Measurements from ENCODE around the gene DUSP22. TPM values are rescaled to one million over a fixed set of nuclear protein-coding genes. Genes with fewer than 3 reads are reported as not detected.
"Not testable (repeated sequence)": the region's sequence is repeated elsewhere in the genome, so short reads cannot be mapped to it uniquely, and the experiment has no call there.

Gene DUSP22
- total RNA-seq, 1 experiment from 2014 or later, result 34.8 TPM

DNA sequence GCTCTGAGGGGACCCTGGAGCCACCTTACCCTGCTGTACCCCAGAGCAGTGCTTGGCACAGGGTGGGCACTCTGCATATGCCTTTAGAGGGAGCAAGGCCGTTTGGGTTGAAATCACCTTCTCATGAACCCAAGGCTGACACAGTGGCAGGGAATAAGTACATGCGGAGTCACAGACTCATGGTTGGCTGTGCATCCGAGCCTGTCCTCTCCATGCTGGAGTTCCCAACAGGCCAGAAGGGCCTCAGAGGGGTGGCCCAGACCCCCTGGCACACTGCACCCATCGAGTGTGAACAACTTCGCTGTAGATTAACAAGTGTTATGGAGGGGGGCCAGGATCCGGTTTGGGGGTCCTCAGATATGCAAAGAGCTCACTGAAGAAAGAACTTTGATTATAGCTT, 78.3 kb downstream of the DUSP22 start:
- in situ Hi-C loops (cut with HindIII; ENCODE audit: low pct_unique_long_range_greater_than_20kb, low sequenced_read_pairs) (no loop called here), intact Hi-C loops (cut with micrococcal nuclease; ENCODE audit: unreplicated experiment) (no loop called here)
- Histone ChIP-seq H3K4me3 (ENCODE audit: low read depth in 2 of 2, low read length in 2 of 2) (no peak overlapping the region), H3K27ac (ENCODE audit: low read length) (no peak overlapping the region), H3K36me3 (ENCODE audit: control insufficient read depth, insufficient read depth, low read length) (no peaks in the 10 kb centered on the region), H3K4me1 (ENCODE audit: control insufficient read depth, insufficient read depth, low read length) (no peaks in the 10 kb centered on the region), H3K27me3 (ENCODE audit: control insufficient read depth, insufficient read depth, low read length) (peaks cover 14% of the 10 kb centered on the region), H3K9me3 (ENCODE audit: control insufficient read depth, insufficient read depth, low read depth, low read length) (no peaks in the 10 kb centered on the region)
- TF ChIP-seq TCF7L2 (IDR thresholded peaks at IDR 0.05; ENCODE audit: low read depth, low read length) (no peak), POLR2AphosphoS5 (IDR thresholded peaks at IDR 0.05; ENCODE audit: low read depth, low read length) (no peak), SIN3A (IDR thresholded peaks at IDR 0.05; ENCODE audit: borderline replicate concordance, insufficient read depth, low read depth, low read length) (no peak)
- DNase-seq (ENCODE audit: low read depth, low spot score), result no peak
- no peak for ATAC-seq
- ChIA-PET POLR2A (no interaction called here), CTCF (no interaction called here)
- BruUV-seq (replicated peaks), result no TSS peak

DNA sequence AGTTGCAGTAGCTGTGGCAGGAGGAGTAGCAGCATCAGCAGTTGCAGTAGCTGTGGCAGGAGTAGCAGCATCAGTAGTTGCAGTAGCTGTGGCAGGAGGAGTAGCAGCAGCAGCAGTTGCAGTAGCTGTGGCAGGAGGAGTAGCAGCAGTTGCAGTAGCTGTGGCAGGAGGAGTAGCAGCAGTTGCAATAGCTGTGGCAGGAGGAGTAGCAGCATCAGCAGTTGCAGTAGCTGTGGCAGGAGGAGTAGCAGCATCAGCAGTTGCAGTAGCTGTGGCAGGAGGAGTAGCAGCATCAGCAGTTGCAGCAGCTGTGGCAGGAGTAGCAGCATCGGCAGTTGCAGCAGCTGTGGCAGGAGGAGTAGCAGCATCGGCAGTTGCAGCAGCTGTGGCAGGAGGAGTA, 79.6 kb downstream of the DUSP22 start:
- ATAC-seq; intact Hi-C loops (cut with micrococcal nuclease; ENCODE audit: unreplicated experiment); in situ Hi-C loops (cut with HindIII; ENCODE audit: low pct_unique_long_range_greater_than_20kb, low sequenced_read_pairs); H3K4me3 ChIP-seq (ENCODE audit: low read depth in 2 of 2, low read length in 2 of 2); DNase-seq (ENCODE audit: low read depth, low spot score); H3K9me3 ChIP-seq (ENCODE audit: control insufficient read depth, insufficient read depth, low read depth, low read length); BruUV-seq (replicated peaks); H3K36me3 ChIP-seq (ENCODE audit: control insufficient read depth, insufficient read depth, low read length); POLR2A ChIA-PET; CTCF ChIA-PET; H3K27ac ChIP-seq (ENCODE audit: low read length); H3K4me1 ChIP-seq (ENCODE audit: control insufficient read depth, insufficient read depth, low read length); H3K27me3 ChIP-seq (ENCODE audit: control insufficient read depth, insufficient read depth, low read length): not testable (repeated sequence)

DNA sequence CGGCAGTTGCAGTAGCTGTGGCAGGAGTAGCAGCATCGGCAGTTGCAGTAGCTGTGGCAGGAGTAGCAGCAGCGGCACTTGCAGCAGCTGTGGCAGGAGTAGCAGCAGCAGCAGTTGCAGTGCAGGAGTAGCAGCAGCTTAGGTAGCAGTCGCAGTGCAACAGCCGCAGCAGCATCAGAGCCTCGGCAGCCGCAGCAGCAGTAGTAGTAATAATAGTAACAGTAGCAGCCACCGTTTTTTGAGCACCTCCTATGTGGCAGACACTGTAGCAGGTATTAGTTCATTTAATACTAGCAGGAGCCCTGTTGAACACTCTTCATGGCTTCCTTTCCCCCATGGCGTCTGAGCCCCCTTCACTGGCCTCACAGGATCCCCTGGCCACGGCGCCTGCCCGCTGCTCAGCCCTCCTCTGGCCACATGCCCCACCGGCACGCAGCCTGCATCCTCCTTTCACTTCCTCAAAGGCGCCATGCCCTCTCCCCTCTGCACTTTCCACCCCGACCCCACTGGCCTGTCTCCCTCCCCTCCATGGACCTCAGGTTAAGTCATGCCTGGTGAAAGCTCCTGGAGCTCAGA, 80.1 kb downstream of the DUSP22 start:
- DNase-seq (ENCODE audit: low read depth, low spot score), result no peak
- Histone ChIP-seq H3K4me3 (ENCODE audit: low read depth in 2 of 2, low read length in 2 of 2) (no peak overlapping the region), H3K9me3 (ENCODE audit: control insufficient read depth, insufficient read depth, low read depth, low read length) (no peaks in the 10 kb centered on the region), H3K36me3 (ENCODE audit: control insufficient read depth, insufficient read depth, low read length) (no peaks in the 10 kb centered on the region), H3K4me1 (ENCODE audit: control insufficient read depth, insufficient read depth, low read length) (no peaks in the 10 kb centered on the region), H3K27me3 (ENCODE audit: control insufficient read depth, insufficient read depth, low read length) (peaks cover 5% of the 10 kb centered on the region), H3K27ac (ENCODE audit: low read length) (no peak overlapping the region)
- in situ Hi-C loops (cut with HindIII; ENCODE audit: low pct_unique_long_range_greater_than_20kb, low sequenced_read_pairs), result no loop called here
- no peak for ATAC-seq
- TF ChIP-seq, protein P1, sequence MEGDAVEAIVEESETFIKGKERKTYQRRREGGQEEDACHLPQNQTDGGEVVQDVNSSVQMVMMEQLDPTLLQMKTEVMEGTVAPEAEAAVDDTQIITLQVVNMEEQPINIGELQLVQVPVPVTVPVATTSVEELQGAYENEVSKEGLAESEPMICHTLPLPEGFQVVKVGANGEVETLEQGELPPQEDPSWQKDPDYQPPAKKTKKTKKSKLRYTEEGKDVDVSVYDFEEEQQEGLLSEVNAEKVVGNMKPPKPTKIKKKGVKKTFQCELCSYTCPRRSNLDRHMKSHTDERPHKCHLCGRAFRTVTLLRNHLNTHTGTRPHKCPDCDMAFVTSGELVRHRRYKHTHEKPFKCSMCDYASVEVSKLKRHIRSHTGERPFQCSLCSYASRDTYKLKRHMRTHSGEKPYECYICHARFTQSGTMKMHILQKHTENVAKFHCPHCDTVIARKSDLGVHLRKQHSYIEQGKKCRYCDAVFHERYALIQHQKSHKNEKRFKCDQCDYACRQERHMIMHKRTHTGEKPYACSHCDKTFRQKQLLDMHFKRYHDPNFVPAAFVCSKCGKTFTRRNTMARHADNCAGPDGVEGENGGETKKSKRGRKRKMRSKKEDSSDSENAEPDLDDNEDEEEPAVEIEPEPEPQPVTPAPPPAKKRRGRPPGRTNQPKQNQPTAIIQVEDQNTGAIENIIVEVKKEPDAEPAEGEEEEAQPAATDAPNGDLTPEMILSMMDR (IDR thresholded peaks at IDR 0.05), result no peak
- TF ChIP-seq TCF7L2 (IDR thresholded peaks at IDR 0.05; ENCODE audit: low read depth, low read length) (no peak), POLR2AphosphoS5 (IDR thresholded peaks at IDR 0.05; ENCODE audit: low read depth, low read length) (no peak), SIN3A (IDR thresholded peaks at IDR 0.05; ENCODE audit: borderline replicate concordance, insufficient read depth, low read depth, low read length) (no peak)
- TF ChIP-seq, protein P2, sequence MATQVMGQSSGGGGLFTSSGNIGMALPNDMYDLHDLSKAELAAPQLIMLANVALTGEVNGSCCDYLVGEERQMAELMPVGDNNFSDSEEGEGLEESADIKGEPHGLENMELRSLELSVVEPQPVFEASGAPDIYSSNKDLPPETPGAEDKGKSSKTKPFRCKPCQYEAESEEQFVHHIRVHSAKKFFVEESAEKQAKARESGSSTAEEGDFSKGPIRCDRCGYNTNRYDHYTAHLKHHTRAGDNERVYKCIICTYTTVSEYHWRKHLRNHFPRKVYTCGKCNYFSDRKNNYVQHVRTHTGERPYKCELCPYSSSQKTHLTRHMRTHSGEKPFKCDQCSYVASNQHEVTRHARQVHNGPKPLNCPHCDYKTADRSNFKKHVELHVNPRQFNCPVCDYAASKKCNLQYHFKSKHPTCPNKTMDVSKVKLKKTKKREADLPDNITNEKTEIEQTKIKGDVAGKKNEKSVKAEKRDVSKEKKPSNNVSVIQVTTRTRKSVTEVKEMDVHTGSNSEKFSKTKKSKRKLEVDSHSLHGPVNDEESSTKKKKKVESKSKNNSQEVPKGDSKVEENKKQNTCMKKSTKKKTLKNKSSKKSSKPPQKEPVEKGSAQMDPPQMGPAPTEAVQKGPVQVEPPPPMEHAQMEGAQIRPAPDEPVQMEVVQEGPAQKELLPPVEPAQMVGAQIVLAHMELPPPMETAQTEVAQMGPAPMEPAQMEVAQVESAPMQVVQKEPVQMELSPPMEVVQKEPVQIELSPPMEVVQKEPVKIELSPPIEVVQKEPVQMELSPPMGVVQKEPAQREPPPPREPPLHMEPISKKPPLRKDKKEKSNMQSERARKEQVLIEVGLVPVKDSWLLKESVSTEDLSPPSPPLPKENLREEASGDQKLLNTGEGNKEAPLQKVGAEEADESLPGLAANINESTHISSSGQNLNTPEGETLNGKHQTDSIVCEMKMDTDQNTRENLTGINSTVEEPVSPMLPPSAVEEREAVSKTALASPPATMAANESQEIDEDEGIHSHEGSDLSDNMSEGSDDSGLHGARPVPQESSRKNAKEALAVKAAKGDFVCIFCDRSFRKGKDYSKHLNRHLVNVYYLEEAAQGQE (IDR thresholded peaks at IDR 0.05; ENCODE audit: insufficient read depth in 1 of 2, low read depth in 2 of 2, low read length in 1 of 2), result no peak
- CTCF ChIA-PET, result no interaction called here
- POLR2A ChIA-PET, result no interaction called here
- intact Hi-C loops (cut with micrococcal nuclease; ENCODE audit: unreplicated experiment), result no loop called here
- BruUV-seq (replicated peaks), result no TSS peak
